Measurements from ENCODE around the gene CATSPER3.

DNA sequence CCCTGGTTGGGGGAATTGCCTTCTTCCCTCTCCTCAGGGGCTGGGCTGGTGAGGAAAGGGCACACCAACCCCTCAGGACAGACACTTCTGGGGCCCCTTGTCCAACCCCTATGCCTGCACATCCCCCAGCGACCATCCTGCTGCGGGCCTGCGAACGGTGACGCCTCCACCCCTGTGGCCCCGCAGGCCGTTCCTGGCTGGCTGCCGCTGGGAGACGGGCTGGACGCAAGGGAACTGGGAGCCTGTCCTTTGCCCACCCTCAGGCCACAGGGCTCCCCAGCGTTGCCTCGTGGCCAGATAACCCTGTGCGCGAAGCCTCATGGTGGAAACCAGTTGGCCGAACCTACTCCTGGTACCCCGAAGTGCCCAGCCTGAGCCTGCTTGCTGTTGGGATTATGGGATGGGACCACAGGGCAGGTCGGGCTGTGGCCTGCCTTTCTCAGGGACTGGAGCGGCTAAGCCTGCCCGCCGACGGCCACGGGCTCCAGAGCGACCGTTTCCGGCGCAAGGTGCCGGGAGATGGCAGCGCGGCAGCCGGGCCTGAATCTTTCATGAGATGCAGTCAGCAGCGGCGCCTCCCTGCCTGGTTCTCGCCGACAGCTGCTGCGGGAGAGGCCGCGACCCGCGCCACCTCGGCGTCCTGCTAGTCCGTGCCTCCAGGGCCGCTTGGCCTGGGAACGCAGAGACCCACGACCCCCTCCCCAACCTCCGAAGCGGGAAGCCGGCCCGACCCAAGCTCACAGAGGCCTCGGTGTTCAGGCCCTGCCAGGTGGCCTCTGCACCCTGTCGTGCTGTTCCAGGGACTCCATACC is 72.8 kb downstream of the CATSPER3 start:
- no peak for TF ChIP-seq KDM1A (IDR thresholded peaks at IDR 0.05; ENCODE audit: borderline replicate concordance, low read length)
- TF ChIP-seq, protein P1, sequence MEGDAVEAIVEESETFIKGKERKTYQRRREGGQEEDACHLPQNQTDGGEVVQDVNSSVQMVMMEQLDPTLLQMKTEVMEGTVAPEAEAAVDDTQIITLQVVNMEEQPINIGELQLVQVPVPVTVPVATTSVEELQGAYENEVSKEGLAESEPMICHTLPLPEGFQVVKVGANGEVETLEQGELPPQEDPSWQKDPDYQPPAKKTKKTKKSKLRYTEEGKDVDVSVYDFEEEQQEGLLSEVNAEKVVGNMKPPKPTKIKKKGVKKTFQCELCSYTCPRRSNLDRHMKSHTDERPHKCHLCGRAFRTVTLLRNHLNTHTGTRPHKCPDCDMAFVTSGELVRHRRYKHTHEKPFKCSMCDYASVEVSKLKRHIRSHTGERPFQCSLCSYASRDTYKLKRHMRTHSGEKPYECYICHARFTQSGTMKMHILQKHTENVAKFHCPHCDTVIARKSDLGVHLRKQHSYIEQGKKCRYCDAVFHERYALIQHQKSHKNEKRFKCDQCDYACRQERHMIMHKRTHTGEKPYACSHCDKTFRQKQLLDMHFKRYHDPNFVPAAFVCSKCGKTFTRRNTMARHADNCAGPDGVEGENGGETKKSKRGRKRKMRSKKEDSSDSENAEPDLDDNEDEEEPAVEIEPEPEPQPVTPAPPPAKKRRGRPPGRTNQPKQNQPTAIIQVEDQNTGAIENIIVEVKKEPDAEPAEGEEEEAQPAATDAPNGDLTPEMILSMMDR (IDR thresholded peaks at IDR 0.05; ENCODE audit: control extremely low read depth in 1 of 3, insufficient read depth in 1 of 3, low read depth in 1 of 3, low read length in 3 of 3), result no peak
- TF ChIP-seq, protein P2, sequence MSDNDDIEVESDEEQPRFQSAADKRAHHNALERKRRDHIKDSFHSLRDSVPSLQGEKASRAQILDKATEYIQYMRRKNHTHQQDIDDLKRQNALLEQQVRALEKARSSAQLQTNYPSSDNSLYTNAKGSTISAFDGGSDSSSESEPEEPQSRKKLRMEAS (IDR thresholded peaks at IDR 0.05), result peak; percentile 77
- TF ChIP-seq, protein P3, sequence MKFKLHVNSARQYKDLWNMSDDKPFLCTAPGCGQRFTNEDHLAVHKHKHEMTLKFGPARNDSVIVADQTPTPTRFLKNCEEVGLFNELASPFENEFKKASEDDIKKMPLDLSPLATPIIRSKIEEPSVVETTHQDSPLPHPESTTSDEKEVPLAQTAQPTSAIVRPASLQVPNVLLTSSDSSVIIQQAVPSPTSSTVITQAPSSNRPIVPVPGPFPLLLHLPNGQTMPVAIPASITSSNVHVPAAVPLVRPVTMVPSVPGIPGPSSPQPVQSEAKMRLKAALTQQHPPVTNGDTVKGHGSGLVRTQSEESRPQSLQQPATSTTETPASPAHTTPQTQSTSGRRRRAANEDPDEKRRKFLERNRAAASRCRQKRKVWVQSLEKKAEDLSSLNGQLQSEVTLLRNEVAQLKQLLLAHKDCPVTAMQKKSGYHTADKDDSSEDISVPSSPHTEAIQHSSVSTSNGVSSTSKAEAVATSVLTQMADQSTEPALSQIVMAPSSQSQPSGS (IDR thresholded peaks at IDR 0.05; ENCODE audit: low read length), result no peak
- TF ChIP-seq TAF1 (IDR thresholded peaks at IDR 0.05; ENCODE audit: low read depth, low read length), result no peak
- TF ChIP-seq RAD21 (IDR thresholded peaks at IDR 0.05 in 1 of 2, conservative IDR thresholded peaks at IDR 0.05 in 1 of 2; ENCODE audit: low read depth in 2 of 2, low read length in 2 of 2), result no peak
- TF ChIP-seq YY1 (IDR thresholded peaks at IDR 0.05; ENCODE audit: low read depth, low read length), result no peak
- peak; percentile 99 for TF ChIP-seq EZH2 (IDR thresholded peaks at IDR 0.05; ENCODE audit: low read depth, low read length, severe bottlenecking)
- no peak for TF ChIP-seq EP300 (IDR thresholded peaks at IDR 0.05; ENCODE audit: borderline replicate concordance in 1 of 2, low read depth in 2 of 2, low read length in 2 of 2)
- no peak for TF ChIP-seq EGR1 (IDR thresholded peaks at IDR 0.05; ENCODE audit: borderline replicate concordance, low read depth, low read length)
- TF ChIP-seq SRF (IDR thresholded peaks at IDR 0.05; ENCODE audit: low read depth, low read length), result no peak
- no peak for TF ChIP-seq CREB1 (IDR thresholded peaks at IDR 0.05)
